HG02798 (cell line): ENCODE measurements around the gene FAIM.
"Not testable (repeated sequence)": the region's sequence is repeated elsewhere in the genome, so short reads cannot be mapped to it uniquely, and the experiment has no call there.

Source experiments
- ATAC-seq: cut with Tn5 transposase; IDR thresholded peaks from one replicate; pipeline ENCODE4 v1.9.1; 2021; ENCODE audit warnings: mild to moderate bottlenecking; ENCODE audit not compliant: unreplicated experiment, poor library complexity

FAIM gene

DNA sequence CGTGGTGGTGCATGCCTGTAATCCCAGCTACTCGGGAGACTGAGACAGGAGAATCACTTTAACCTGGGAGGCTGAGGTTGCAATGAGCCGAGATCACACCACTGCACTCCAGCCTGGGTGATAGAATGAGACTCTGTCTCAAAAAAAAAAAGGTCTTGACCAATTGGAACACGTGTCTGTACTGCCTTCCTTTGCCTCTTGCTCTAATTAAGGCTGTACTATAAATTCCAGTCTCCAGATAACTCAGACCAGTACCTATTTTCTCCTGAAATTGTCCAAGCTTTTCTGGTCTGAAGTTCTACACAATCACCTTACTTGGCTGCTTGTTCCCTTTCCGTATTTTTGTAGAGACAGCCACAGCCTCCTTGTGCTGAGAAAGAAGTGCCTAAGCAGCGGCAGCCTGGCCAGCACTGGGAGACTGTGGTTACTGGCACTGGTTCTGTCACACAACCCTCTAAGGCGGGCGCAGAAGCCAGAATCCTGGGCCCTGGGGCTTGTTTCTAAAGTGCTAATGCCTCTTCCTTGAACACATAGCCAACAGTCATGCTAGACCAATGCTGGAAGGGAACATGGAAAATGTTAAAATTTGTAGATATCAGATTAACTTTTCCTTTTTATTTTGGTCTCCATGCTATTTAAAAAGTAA lies 8.3 kb upstream of the FAIM start:
- no peak for ATAC-seq

- ATAC-seq = not testable (repeated sequence)
Measured at GRCh38 chr3:138601661-138602060, 6.9 kb upstream of the FAIM start.

DNA sequence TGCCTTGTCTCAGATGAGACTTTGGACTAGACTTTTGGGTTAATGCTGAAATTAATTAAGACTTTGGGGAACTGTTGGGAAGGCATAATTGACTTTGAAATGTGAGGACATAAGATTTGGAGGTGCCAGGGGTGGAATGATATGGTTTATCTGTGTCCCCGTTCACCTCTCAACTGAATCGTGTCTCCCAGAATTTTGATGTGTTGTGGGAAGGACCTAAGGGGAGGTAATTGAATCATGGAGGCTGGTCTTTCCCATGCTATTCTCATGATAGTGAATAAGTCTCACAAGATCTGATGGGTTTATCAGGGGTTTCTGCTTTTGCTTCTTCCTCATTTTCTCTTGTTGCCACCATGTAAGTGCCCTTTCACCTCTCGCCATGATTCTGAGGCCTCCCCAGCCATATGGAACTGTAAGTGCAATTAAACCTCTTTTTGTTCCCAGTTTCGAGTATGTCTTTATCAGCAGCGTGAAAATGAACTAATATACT lies 4.4 kb upstream of the FAIM start:
- not testable (repeated sequence) for ATAC-seq

- ATAC-seq = no peak
Measured at GRCh38 chr3:138609898-138610266, 1.3 kb downstream of the FAIM start.

- no peak for ATAC-seq
Measured at GRCh38 chr3:138615462-138615861, 6.9 kb downstream of the FAIM start.

- ATAC-seq = no peak
Measured at GRCh38 chr3:138620431-138620830, 11.9 kb downstream of the FAIM start.

DNA sequence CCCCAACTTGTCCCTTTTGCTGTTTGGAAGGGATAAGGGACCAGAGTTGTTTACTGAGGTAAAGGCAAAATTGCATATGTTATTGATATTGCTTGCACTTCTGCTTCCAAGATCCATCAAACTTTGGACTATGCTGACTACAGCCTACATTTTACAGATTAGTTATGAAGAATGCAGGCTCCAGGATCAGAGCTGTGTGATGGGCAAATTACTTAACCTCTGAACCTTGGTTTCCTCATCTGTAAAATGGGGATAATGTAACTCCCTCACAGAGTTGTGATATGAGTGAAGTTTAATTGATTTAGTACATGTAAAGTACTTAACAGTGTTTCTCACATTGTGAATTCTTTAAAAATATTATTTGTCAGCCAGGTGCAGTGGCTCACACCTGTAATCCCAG lies 15.9 kb downstream of the FAIM start:
- no peak for ATAC-seq

DNA sequence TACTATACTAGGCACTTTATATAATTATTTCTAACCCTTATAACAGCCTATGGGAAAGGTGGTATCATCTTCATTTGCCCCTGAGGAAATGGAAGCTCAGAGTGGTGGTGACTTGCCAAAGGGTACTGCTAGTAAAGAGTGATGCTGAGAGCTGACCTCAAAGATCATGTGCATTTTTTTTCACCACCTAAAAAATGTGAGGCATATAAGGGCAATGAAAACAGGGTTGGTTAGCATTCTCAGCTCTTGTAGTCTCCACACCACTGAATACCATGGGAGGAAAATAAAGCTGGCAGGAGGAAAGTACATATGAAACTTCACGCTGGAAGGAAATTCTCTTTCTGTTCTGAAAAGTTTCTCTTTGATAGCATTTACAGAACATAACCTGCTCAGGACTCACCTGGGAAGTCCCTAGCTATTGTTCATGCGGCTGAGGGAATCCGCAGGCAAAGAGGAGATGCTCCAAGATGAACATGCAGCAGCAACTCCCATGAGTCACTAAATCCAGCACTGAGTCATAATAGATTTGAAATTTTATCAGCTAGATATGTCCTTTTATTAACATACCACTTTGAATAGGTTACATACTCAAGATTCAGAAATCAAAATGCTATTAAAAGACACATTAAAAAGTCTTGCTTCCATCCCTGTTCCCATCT lies 17.3 kb downstream of the FAIM start:
- no peak for ATAC-seq

GRCh38 chr3:138629526-138629925 lies 21.0 kb downstream of the FAIM start:
- no peak for ATAC-seq

GRCh38 chr3:138638641-138639040 lies 30.1 kb downstream of the FAIM start:
- ATAC-seq = no peak

- no peak for ATAC-seq
Measured at GRCh38 chr3:138640537-138640936, 32.0 kb downstream of the FAIM start.

DNA sequence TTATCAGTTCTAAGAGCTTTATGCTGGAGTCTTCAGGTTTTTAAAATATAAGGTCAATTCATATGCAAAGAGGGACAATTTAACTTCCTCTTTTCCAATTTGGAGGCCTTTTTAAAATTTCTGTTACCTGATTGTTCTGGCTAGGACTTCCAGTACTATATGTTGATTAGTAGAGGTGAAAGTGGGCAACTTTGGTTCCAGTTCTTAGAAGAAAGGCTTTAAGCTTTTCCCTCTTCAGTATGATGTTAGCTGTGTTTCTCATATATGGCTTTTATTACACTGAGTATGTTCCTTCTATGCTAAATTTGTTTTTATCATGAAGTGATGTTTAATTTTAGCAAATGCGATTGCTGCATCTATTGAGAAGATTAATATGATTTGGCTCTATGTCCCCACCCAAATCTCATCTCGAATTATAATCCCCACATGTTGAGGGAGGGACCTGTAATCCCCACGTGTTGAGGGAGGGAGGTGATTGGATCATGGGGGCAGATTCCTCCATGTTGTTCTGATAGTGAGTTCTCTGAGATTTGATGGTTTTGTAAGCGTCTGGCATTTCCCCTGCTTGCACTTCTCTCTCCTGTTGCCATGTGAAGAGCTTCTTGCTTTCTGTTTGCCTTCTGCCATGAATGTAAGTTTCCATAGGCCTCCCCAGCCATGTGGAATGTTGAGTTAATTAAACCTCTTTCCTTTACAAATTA lies 33.8 kb downstream of the FAIM start:
- no peak for ATAC-seq

- no peak for ATAC-seq
Measured at GRCh38 chr3:138642927-138643253, 34.3 kb downstream of the FAIM start.

DNA sequence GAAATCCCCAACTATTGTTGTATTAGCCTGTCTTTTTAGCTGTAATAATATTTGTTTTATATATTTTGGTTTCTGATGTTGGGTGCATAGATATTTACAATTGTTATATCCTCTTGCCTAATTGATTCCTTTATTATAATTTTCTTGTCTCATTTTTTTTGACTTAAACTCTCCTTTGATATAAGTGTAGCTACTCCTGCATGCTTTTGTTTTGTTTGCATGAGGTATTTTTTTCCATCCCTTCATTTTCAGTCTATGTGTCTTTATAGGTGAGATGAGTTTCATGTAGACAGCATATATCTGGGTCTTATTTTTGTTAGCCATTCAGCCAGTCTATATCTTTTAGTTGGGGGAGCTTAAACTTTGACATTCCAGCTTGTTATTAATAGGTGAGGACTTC lies 37.4 kb downstream of the FAIM start:
- ATAC-seq = no peak

GRCh38 chr3:138646513-138646912 lies 37.9 kb downstream of the FAIM start:
- ATAC-seq = no peak

- ATAC-seq = no peak
Measured at GRCh38 chr3:138649134-138649533, 40.6 kb downstream of the FAIM start.

DNA sequence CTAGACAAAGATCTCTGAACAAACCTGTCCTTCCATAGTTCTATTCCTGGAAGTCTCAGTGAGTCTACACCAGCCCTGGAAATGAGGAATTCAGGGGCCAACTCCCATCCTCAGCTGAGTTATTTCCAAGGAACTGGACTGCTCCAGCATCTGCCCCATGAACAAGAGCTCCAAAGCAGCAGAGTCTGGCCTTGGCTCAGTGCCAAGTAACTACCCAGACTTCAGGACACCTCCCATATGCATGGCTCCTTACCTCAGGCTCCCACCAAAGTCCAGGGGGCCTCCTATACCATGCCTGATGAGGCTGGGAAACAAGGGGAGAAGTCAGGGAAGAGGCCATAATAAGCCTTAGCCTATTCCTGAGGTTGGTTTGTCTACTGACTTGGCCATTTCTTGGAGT lies 45.0 kb downstream of the FAIM start:
- ATAC-seq = no peak

- ATAC-seq = no peak
Measured at GRCh38 chr3:138657508-138657907, 48.9 kb downstream of the FAIM start.

- no peak for ATAC-seq
Measured at GRCh38 chr3:138668107-138668506, 59.5 kb downstream of the FAIM start.

DNA sequence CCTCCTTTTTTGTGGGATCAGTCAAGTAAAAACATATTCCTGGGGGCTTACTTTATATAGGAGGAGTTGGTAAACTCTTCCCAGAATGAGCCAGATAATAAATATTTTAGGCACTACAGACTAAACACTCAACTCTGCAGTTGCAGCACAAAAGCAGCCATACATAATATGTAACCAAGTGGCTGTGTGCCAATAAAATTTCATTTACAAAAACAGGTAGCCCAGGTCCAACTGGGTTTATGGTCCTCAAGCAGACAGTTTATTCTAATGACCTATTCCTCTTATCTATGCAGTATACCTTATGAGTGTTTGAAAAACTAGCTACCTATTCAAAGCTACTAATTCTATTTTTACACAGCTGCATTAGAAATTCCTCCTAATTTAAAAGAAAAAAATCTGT lies 61.8 kb downstream of the FAIM start:
- ATAC-seq = no peak

GRCh38 chr3:138673641-138674530 lies 65.3 kb downstream of the FAIM start:
- ATAC-seq = no peak
